HG03039 (cell line): ENCODE measurements around the gene TUFT1.
"Not testable (repeated sequence)": the region's sequence is repeated elsewhere in the genome, so short reads cannot be mapped to it uniquely, and the experiment has no call there.

Experiments used
- ATAC-seq: cut with Tn5 transposase; IDR thresholded peaks from one replicate; pipeline ENCODE4 v1.9.1; 2021; ENCODE audit warnings: mild to moderate bottlenecking, moderate library complexity; ENCODE audit not compliant: unreplicated experiment

The TUFT1 gene

GRCh38 chr1:151511636-151512215, 28.4 kb upstream of the TUFT1 start:
- no peak for ATAC-seq

- no peak for ATAC-seq
Observed at GRCh38 chr1:151512326-151512725, 27.8 kb upstream of the TUFT1 start.

- ATAC-seq: no peak
Observed at GRCh38 chr1:151512801-151513625, 27.1 kb upstream of the TUFT1 start.

- no peak for ATAC-seq
Observed at GRCh38 chr1:151513626-151514121, 26.4 kb upstream of the TUFT1 start.

GRCh38 chr1:151514366-151514765, 25.7 kb upstream of the TUFT1 start:
- no peak for ATAC-seq

GRCh38 chr1:151515265-151515664, 24.8 kb upstream of the TUFT1 start:
- no peak for ATAC-seq

- no peak for ATAC-seq
Observed at GRCh38 chr1:151516031-151516511, 24.0 kb upstream of the TUFT1 start.

GRCh38 chr1:151518431-151518830, 21.7 kb upstream of the TUFT1 start:
- ATAC-seq: no peak

- no peak for ATAC-seq
Observed at GRCh38 chr1:151518936-151519335, 21.2 kb upstream of the TUFT1 start.

- no peak for ATAC-seq
Observed at GRCh38 chr1:151519667-151520066, 20.4 kb upstream of the TUFT1 start.

- no peak for ATAC-seq
Observed at GRCh38 chr1:151520359-151520758, 19.8 kb upstream of the TUFT1 start.

GRCh38 chr1:151522427-151522826, 17.7 kb upstream of the TUFT1 start:
- not testable (repeated sequence) for ATAC-seq

GRCh38 chr1:151523326-151523725, 16.8 kb upstream of the TUFT1 start:
- no peak for ATAC-seq

- no peak for ATAC-seq
Observed at GRCh38 chr1:151524736-151525135, 15.4 kb upstream of the TUFT1 start.

- ATAC-seq: no peak
Observed at GRCh38 chr1:151526735-151527525, 13.2 kb upstream of the TUFT1 start.

GRCh38 chr1:151529211-151529702, 10.9 kb upstream of the TUFT1 start:
- no peak for ATAC-seq

GRCh38 chr1:151529781-151530180, 10.3 kb upstream of the TUFT1 start:
- no peak for ATAC-seq

GRCh38 chr1:151530461-151530860, 9.6 kb upstream of the TUFT1 start:
- ATAC-seq: no peak

GRCh38 chr1:151533870-151534269, 6.2 kb upstream of the TUFT1 start:
- ATAC-seq: no peak

GRCh38 chr1:151534662-151535278, 5.3 kb upstream of the TUFT1 start:
- no peak for ATAC-seq
